ENCODE data around the gene PRRT4. TPM values are rescaled to one million over a fixed set of nuclear protein-coding genes. Genes with fewer than 3 reads are reported as not detected.
A peak's percentile ranks its signal among the peaks of the same experiment; 100 is the strongest.

The PRRT4 gene
- total RNA-seq, 1 experiment from 2014 or later: not detected

GRCh38 chr7:128395748-128396147 is 34.3 kb upstream of the PRRT4 start:
- no peak for DNase-seq (ENCODE audit: low read depth)

GRCh38 chr7:128394904-128395496 is 33.5 kb upstream of the PRRT4 start:
- DNase-seq (ENCODE audit: low read depth): no peak

- DNase-seq (ENCODE audit: low read depth): no peak
These were observed 32.2 kb upstream of the PRRT4 start for GRCh38 chr7:128393526-128394330.

- no peak for DNase-seq (ENCODE audit: low read depth)
These were observed 31.2 kb upstream of the PRRT4 start for GRCh38 chr7:128392446-128393327.

GRCh38 chr7:128391805-128392204 is 30.3 kb upstream of the PRRT4 start:
- no peak for DNase-seq (ENCODE audit: low read depth)

GRCh38 chr7:128390871-128391565 is 29.5 kb upstream of the PRRT4 start:
- no peak for DNase-seq (ENCODE audit: low read depth)

GRCh38 chr7:128389618-128390329 is 28.3 kb upstream of the PRRT4 start:
- DNase-seq (ENCODE audit: low read depth): no peak

- no peak for DNase-seq (ENCODE audit: low read depth)
These were observed 27.7 kb upstream of the PRRT4 start for GRCh38 chr7:128389085-128389617.

- no peak for DNase-seq (ENCODE audit: low read depth)
These were observed 26.6 kb upstream of the PRRT4 start for GRCh38 chr7:128388145-128388485.

GRCh38 chr7:128387216-128388144 is 26.0 kb upstream of the PRRT4 start:
- DNase-seq (ENCODE audit: low read depth): peak; percentile 63

GRCh38 chr7:128385988-128386925 is 24.8 kb upstream of the PRRT4 start:
- no peak for DNase-seq (ENCODE audit: low read depth)

GRCh38 chr7:128384726-128385125 is 23.2 kb upstream of the PRRT4 start:
- no peak for DNase-seq (ENCODE audit: low read depth)

- DNase-seq (ENCODE audit: low read depth): no peak
These were observed 22.3 kb upstream of the PRRT4 start for GRCh38 chr7:128383776-128384175.

GRCh38 chr7:128381161-128381821 is 19.8 kb upstream of the PRRT4 start:
- DNase-seq (ENCODE audit: low read depth): no peak

GRCh38 chr7:128380483-128381106 is 19.1 kb upstream of the PRRT4 start:
- no peak for DNase-seq (ENCODE audit: low read depth)

- no peak for DNase-seq (ENCODE audit: low read depth)
These were observed 18.5 kb upstream of the PRRT4 start for GRCh38 chr7:128379900-128380479.

GRCh38 chr7:128378637-128379036 is 17.1 kb upstream of the PRRT4 start:
- no peak for DNase-seq (ENCODE audit: low read depth)

All from RPMI7951 (cell line).